NCI-H1092 (cell line): Measurements from ENCODE around the gene RORC.
"Not testable (repeated sequence)": the region's sequence is repeated elsewhere in the genome, so short reads cannot be mapped to it uniquely, and the experiment has no call there.

Experiments used
- DNase-seq: peaks from one replicate; lab custom pipeline; 2025; lab: John Stamatoyannopoulos, UW

The RORC gene

DNA sequence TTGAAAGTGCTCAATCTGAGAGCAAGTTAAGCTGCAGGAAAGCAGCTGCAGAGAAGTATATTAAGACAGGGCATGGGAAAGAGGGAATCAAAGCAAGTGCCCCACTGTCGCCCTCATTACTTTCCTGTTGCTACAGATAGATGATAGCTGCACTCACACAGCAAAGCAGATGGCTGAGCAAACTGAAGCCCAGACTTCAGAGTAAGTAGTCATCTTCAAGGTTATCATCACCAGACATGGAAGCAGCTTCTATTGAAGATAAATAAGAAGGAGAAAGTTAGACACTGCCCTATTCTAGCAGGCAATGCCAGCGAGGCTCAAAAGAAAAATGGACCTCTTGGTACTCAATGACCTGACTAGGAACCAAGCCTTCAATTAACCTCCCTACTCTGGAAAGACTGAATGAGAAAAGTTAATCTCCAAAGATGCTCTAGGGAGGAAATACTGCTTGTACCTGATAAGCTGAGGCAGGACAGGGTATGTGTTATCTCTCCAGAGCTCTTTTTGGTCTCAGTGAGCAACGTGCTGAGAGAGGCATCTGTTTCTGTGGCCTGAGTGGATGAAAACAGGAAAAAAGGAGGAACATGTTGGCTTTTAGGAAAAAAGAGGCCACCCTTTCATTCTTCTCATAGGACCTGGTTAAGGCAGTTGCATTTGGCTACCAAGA, 57.2 kb downstream of the RORC start:
- DNase-seq, result no peak

DNA sequence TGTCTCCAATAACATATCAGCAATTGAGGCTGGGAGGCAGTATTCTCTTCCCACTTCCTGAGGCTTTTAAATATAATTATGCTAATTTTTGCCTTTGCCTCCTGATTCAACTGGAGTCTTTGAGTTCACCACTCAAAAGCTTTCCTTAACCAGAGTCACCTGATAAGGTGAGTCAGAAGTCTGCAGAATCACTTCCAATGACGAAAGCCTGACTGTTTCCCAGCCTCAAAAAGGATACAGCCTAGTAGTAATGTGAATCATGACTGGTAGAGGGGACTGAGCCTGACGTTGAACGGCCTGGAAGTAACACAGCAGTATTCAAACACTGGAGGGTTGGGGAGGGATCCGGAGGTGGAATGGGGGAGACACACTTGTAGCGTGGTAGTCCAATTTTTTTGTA, 57.9 kb downstream of the RORC start:
- no peak for DNase-seq

DNA sequence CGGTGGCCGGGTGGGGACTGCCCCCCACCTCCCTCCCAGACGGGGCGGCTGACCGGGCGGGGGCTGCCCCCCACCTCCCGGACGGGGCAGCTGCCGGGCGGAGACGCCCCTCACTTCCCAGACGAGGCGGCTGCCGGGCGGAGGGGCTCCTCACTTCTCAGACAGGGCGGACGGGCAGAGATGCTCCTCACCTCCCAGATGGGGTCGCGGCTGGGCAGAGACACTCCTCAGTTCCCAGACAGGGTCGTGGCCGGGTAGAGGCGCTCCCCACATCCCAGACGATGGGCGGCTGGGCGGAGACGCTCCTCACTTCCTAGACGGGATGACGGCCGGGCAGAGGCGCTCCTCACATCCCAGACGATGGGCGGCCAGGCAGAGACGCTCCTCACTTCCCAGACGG, 62.3 kb downstream of the RORC start:
- not testable (repeated sequence) for DNase-seq

DNA sequence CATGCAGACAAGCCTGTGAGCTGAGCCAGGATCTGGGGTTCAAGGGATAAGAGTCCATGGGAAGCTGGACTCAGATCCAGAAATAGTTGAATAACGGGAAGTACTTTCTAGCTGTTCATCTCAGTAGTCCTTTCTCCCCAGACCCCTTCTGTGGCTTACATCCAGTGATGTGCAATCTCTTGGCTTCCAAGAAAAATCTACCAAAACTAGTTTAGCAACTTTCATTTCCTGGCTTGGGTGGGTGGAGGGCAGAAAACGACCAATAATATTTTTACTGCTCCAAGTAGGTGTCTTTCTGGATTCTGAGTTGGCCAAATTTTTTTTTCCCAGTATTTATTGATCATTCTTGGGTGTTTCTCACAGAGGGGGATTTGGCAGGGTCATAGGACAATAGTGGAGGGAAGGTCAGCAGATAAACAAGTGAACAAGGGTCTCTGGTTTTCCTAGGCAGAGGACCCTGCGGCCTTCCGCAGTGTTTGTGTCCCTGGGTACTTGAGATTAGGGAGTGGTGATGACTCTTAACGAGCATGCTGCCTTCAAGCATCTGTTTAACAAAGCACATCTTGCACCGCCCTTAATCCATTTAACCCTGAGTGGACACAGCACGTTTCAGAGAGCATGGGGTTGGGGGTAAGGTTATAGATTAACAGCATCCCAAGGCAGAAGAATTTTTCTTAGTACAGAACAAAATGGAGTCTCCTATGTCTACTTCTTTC, 63.1 kb downstream of the RORC start:
- DNase-seq, result not testable (repeated sequence)

DNA sequence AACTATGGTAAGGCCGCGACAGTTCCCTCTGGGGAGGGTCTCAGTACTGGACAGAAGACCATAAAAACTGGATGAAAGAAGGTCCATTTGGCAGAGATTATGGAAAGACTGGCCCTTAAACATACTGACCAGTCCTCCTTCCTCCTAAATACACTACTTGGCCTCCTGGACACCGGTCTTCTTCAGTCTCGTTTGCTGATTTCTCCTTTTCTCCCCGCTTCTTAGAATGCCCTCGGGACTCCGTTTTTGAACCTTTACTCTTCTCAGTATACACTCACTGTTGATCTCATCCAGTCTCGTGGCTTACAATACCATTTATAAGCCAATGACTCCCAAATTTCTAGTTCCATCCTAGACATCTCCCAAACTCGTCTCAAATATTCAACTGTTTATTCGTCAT, 67.6 kb downstream of the RORC start:
- DNase-seq, result no peak

DNA sequence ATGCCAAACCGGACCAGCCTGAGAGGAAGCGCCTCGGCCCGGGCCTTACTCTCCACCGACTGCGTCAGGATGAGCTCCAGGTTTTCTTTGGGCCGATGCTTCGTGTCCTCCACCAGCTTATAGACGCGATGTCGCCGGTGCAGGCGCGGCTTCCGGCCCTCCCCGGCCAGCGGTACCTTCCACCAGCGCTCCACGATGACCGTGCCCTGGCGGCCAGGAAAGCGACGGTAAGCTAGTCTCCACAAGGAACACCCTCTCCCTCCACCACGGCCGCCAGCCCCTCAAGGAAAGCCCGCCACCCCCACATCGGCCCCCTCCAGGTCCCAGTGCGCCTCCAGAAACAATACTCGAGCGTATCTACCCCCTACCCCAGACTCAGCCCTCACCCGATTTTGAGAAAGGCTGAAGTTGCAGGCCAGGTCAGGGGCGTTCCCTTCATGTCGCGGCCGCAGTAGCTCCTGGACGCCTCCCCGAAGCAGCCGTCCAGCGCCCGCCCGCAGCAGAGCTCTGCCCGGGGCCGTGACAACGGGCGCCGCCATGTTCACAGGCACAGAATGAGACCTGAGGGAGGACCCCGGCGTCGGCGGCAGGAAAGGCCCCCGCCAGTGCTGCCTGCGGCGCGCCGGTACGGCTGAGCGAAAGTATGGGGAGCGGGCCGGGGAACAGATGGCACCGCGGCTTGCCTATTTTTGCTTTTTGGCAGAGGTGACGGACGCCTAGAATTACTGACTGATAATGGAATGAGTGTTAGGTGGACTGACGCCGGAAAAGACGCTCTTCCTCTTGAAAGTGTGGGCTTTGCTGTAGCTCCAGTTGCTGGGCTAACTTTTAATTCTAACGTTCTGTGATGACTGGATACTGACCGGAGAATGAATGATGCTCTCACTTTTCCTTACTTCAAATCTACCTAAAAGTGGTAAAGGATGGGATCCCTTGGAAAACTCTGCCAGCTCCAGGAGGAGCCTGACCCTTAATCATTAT, 68.4 kb downstream of the RORC start, which contains the start of gene MRPL9:
Gene MRPL9, minus strand, starts transcription at position 556 of the 981 bp plus-strand sequence. Its CDS starts 17 bp downstream, at position 539.
- peak; percentile 70 for DNase-seq

DNA sequence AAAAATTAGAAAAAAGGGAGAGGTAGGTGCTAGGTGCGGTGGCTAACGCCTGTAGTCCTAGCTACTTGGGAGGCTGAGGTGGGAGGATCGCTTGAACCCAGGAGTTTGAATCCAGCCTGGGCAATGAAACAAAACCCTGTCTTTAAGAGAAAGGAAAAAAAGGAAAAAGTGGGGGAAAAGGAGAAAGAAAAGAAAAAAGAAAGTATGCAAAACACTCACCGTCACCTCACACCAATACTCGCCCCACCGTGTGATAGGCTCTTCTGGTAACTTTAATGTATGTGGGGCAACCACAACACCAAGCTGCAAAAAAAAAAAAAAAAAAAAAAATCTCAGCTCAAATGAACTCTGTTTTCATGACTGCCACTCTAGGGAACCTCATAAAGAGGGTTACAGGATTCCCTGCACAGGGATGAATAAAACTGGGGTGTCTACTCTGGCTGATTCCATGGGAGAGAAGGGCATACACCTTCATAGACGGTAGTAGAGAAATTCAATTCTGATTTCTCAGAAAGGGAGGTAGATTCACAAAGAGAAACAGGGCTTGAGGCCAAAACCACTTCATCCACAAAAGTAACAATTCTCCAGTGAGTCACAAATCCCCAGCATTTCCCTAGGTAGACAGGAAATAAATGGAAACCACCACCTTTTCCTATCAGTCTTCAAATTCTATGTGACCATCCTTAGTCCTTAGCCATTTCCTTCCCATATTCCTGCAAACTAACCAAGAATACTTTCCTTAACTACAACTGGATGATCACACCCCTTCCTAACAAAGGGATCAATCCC, 70.8 kb downstream of the RORC start:
- DNase-seq, result no peak

DNA sequence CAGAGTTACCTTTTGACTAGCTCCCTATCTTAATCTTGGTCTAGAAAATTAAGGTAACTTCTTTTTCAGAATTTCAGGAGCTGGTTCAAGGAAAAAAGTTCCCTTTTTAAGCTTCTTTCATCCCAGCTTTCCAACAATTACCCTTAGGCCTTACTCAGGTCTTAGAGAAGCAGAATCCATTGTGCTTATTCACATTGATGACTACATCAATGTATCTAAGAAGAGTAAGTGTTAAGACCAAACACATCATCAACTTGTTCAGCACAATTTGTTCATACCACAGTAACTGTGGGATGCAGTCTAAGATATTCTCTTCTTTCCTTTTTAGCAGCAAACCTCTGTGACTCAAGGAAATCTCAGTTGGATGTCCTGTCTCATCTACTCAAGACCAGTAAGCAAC, 72.4 kb downstream of the RORC start:
- no peak for DNase-seq

DNA sequence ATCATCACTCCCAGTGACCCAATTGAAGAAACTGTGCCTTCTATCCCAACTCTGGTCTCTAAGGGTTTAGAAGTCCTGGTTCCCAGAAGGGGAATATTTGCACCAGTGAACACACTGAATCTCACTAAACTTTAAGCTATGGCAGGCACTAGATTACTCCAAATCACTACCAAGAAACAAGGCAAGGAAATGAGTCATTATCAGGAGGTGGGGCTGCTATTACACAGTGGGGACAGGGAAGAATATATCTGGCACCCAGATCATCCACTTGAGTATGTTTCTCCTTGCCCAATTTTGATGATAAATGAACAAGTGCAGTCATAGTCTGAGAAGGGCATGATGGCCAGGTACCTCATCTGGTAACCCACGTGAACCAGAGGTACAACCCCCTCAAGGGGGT, 75.3 kb downstream of the RORC start:
- no peak for DNase-seq
